HepG2 (cell line): ENCODE data around the gene TUBA4B. TPM values are rescaled to one million over a fixed set of nuclear protein-coding genes. Genes with fewer than 3 reads are reported as not detected.

ENCODE experiments used
- ATF7-NPFF ChIP-seq: sonication (generic); formaldehyde crosslinking; IDR thresholded peaks from 2 replicates; pipeline ENCODE4 v1.8.1; 2023; ENCODE audit warnings: mild to moderate bottlenecking, low read depth, missing genetic modification reagents, moderate library complexity
- DMAP1 ChIP-seq: IDR thresholded peaks from 2 replicates; pipeline ENCODE4 v1.6.1; 2016
- KMT2A ChIP-seq: sonication (generic); formaldehyde crosslinking; IDR thresholded peaks from 2 replicates; pipeline ENCODE4 v1.4.0; 2020; ENCODE audit warnings: missing genetic modification reagents
- MAZ ChIP-seq, 2 experiments: sonication (generic) in 1 of 2; formaldehyde crosslinking in 1 of 2; IDR thresholded peaks; 2 replicates each; pipeline versions ENCODE4 v1.5.0 to v1.6.1; 2012 to 2020; ENCODE audit warnings: low read depth in 2 of 2, mild to moderate bottlenecking in 2 of 2, borderline replicate concordance in 1 of 2, improper control_type of control experiment in 1 of 2, low read length in 1 of 2, missing genetic modification reagents in 1 of 2, moderate library complexity in 1 of 2
- PHF5A ChIP-seq: IDR thresholded peaks from one replicate; pipeline ENCODE4 v1.6.1; 2018; ENCODE audit warnings: low read depth, missing genetic modification reagents; ENCODE audit not compliant: unreplicated experiment
- POLR2G ChIP-seq: fragments of 200-400 bp; formaldehyde crosslinking; IDR thresholded peaks from 2 replicates; pipeline ENCODE4 v1.6.1; 2018; ENCODE audit warnings: mild to moderate bottlenecking, low read depth, low read length, moderate library complexity
- RBAK ChIP-seq: sonication (generic); formaldehyde crosslinking; IDR thresholded peaks from 2 replicates; pipeline ENCODE4 v1.5.1; 2020; ENCODE audit warnings: mild to moderate bottlenecking, missing genetic modification reagents
- ZBTB7A ChIP-seq: sonication (generic); formaldehyde crosslinking; IDR thresholded peaks from 2 replicates; pipeline ENCODE4 v1.8.0; 2022; ENCODE audit warnings: mild to moderate bottlenecking, missing genetic modification reagents
- ZMYM3 ChIP-seq: sonication (generic); formaldehyde crosslinking; IDR thresholded peaks from 2 replicates; pipeline ENCODE4 v1.5.1; 2020; ENCODE audit warnings: mild to moderate bottlenecking, missing genetic modification reagents
- ZNF317 ChIP-seq: sonication (generic); formaldehyde crosslinking; IDR thresholded peaks from 2 replicates; pipeline ENCODE4 v1.5.0; 2020; ENCODE audit warnings: mild to moderate bottlenecking, missing genetic modification reagents
- ZNF407 ChIP-seq: sonication (generic); formaldehyde crosslinking; IDR thresholded peaks from one replicate; pipeline ENCODE4 v1.5.1; 2020; ENCODE audit warnings: mild to moderate bottlenecking, missing genetic modification reagents; ENCODE audit errors: not compliant biosample characterization
- ZNF691 ChIP-seq: sonication (generic); formaldehyde crosslinking; IDR thresholded peaks from 2 replicates; pipeline ENCODE4 v1.4.0; 2020; ENCODE audit warnings: missing genetic modification reagents, low read depth, mild to moderate bottlenecking, borderline replicate concordance
- polyA plus RNA-seq, 8 experiments: library from polyadenylated mRNA; depleted of rRNA in 3 of 8; stranded (reverse) in 7 of 8; unstranded in 1 of 8; fragments of >200 nt; fragmentation: Illumina TruSeq in 4 of 8; extraction: Trizol in 4 of 8; gene quantifications; 2 replicates each; pipeline versions ENCODE4 v1.2.1 to v1.2.3, GENCODE V29; 2011 to 2016; ENCODE audit warnings: low read depth in 4 of 8, missing spikeins in 1 of 8, mixed read lengths in 1 of 8; ENCODE audit not compliant: insufficient read depth in 1 of 8
- total RNA-seq, 5 experiments: library from RNA; depleted of rRNA; stranded (reverse); fragments of >200 nt; fragmentation: Illumina TruSeq; extraction: Trizol; gene quantifications; 2 replicates each; pipeline ENCODE4 v1.2.3, GENCODE V29; 2016; ENCODE audit warnings: low read depth in 1 of 5
- TF ChIP-seq, protein P1 (sequence below): sonication (generic); formaldehyde crosslinking; IDR thresholded peaks from 2 replicates; pipeline ENCODE4 v1.4.0; 2020; ENCODE audit warnings: missing genetic modification reagents
- TF ChIP-seq, protein P2 (sequence below): sonication (generic); formaldehyde crosslinking; IDR thresholded peaks from 2 replicates; pipeline ENCODE4 v1.8.0; 2023; ENCODE audit warnings: mild to moderate bottlenecking, missing genetic modification reagents
- TF ChIP-seq, protein P3 (sequence below): sonication (generic); formaldehyde crosslinking; IDR thresholded peaks from 2 replicates; pipeline ENCODE4 v1.4.0; 2020; ENCODE audit warnings: missing genetic modification reagents

The TUBA4B gene
- total and polyA plus RNA-seq, 2 of the 13 experiments (the other 11 are each of a cell fraction or from before 2014, with no cell fraction given) = 0.18 to 0.22 TPM

DNA sequence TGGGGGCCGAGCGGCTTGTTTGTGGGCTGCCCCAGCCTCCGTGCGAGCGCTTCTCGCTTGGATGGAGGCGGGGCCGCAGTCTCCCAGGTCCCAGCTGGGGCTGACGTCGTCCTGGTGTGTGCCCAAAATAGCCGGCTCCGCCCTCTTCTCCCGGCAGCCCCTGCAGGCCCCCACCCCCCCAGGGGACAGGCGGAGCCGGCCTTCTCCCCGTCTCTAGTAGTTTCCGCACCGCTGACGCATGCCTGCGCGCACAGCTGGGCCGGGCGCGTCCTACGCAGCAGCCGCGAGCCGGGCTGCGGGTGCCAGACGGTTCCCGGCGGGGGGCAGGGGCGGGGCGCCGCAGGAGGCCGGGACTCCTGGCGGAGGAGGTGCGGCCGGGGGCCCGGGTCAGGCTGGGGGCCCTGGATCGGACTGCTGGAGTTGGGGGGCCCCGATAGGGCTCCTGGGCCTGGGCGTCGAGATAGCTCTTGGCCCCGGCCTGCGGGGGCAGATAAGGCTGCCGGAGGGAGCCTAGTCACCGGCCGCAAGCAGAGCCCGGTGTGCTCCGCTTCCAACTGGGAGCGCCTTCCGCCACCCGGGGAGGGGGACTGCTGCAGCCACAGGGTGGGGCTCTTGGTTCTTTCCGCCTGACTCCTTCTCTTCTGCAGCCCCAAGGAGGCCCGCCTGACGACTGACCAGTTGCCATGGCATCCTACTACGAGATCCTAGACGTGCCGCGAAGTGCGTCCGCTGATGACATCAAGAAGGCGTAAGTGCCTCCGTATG, 26.3 kb downstream of the TUBA4B start, which contains the start of gene DNAJB2 (continued):
- TF ChIP-seq ZNF317 (CRISPR knock-in tag) (0 out of 2 replicates have a peak, but pooled peaks have one; percentile 25), RBAK (CRISPR knock-in tag) (no peak), ZBTB7A (CRISPR knock-in tag) (no peak), ATF7-NPFF (peak; percentile 91), POLR2G (peak; percentile 85), KMT2A (CRISPR knock-in tag) (peak; percentile 69; the same call in 1 of the 2 replicates), ZMYM3 (CRISPR knock-in tag) (no peak), ZNF691 (no peak), DMAP1 (CRISPR knock-in tag) (no peak; the same call in 1 of the 2 replicates), ZNF407 (CRISPR knock-in tag) (no peak), MAZ (IDR thresholded peaks at IDR 0.05; ENCODE audit: borderline replicate concordance, low read depth, low read length) (peak; percentile 98), MAZ (CRISPR knock-in tag; IDR thresholded peaks at IDR 0.05; ENCODE audit: low read depth) (peak; percentile 99), PHF5A (CRISPR knock-in tag) (no peak)
- TF ChIP-seq, protein P1, sequence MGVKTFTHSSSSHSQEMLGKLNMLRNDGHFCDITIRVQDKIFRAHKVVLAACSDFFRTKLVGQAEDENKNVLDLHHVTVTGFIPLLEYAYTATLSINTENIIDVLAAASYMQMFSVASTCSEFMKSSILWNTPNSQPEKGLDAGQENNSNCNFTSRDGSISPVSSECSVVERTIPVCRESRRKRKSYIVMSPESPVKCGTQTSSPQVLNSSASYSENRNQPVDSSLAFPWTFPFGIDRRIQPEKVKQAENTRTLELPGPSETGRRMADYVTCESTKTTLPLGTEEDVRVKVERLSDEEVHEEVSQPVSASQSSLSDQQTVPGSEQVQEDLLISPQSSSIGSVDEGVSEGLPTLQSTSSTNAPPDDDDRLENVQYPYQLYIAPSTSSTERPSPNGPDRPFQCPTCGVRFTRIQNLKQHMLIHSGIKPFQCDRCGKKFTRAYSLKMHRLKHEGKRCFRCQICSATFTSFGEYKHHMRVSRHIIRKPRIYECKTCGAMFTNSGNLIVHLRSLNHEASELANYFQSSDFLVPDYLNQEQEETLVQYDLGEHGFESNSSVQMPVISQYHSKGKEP (CRISPR knock-in tag) = no peak; the same call in 1 of the 2 replicates
- TF ChIP-seq, protein P2, sequence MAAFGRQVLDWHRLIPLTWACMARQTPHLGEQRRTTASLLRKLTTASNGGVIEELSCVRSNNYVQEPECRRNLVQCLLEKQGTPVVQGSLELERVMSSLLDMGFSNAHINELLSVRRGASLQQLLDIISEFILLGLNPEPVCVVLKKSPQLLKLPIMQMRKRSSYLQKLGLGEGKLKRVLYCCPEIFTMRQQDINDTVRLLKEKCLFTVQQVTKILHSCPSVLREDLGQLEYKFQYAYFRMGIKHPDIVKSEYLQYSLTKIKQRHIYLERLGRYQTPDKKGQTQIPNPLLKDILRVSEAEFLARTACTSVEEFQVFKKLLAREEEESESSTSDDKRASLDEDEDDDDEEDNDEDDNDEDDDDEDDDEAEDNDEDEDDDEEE (CRISPR knock-in tag) = peak; percentile 87; the same call in 1 of the 2 replicates
- TF ChIP-seq, protein P3, sequence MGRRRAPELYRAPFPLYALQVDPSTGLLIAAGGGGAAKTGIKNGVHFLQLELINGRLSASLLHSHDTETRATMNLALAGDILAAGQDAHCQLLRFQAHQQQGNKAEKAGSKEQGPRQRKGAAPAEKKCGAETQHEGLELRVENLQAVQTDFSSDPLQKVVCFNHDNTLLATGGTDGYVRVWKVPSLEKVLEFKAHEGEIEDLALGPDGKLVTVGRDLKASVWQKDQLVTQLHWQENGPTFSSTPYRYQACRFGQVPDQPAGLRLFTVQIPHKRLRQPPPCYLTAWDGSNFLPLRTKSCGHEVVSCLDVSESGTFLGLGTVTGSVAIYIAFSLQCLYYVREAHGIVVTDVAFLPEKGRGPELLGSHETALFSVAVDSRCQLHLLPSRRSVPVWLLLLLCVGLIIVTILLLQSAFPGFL (CRISPR knock-in tag) = no peak
